CD14-positive monocyte (primary cell): ENCODE results near the gene CAB39L. TPM values are rescaled to one million over a fixed set of nuclear protein-coding genes. Genes with fewer than 3 reads are reported as not detected.

Experiments used
- DNase-seq, 3 donors: peaks; one replicate each; pipeline ENCODE4 v3.0.0-alpha.2; 2011 to 2022
- H2AFZ ChIP-seq: 2 replicates; pipeline ENCODE4 v1.6.0; 2012; ENCODE audit warnings: mild to moderate bottlenecking, low read depth, low read length, inconsistent platforms; ENCODE audit not compliant: insufficient read depth, poor library complexity, severe bottlenecking
- H3K27ac ChIP-seq, 2 donors: 1 replicate in 1 of 2; 2 replicates in 1 of 2; pipeline ENCODE4 v1.5.1; 2012 to 2013; ENCODE audit warnings: low read length in 2 of 2, control low read depth in 1 of 2, inconsistent platforms in 1 of 2, low read depth in 1 of 2, mild to moderate bottlenecking in 1 of 2
- H3K27me3 ChIP-seq, 2 donors: one replicate each; pipeline versions ENCODE4 v1.6.0 to v1.6.1; 2011 to 2013; ENCODE audit warnings: low read length in 2 of 2; ENCODE audit not compliant: control insufficient read depth in 2 of 2, insufficient read depth in 2 of 2
- H3K36me3 ChIP-seq, 2 donors: replicated peaks in 1 of 2; 1 replicate in 1 of 2; 2 replicates in 1 of 2; pipeline versions ENCODE4 v1.5.1 to v1.6.1; 2012 to 2013; ENCODE audit warnings: low read length in 2 of 2, control low read depth in 1 of 2, inconsistent platforms in 1 of 2, mild to moderate bottlenecking in 1 of 2; ENCODE audit not compliant: insufficient read depth in 2 of 2, control insufficient read depth in 1 of 2
- H3K4me1 ChIP-seq, 2 donors: 1 replicate in 1 of 2; 2 replicates in 1 of 2; pipeline versions ENCODE4 v1.5.1 to v1.6.1; 2012 to 2013; ENCODE audit warnings: low read length in 2 of 2, control low read depth in 1 of 2, inconsistent platforms in 1 of 2, mild to moderate bottlenecking in 1 of 2, moderate library complexity in 1 of 2; ENCODE audit not compliant: insufficient read depth in 2 of 2, control insufficient read depth in 1 of 2
- H3K4me2 ChIP-seq: replicated peaks from 2 replicates; pipeline ENCODE3; 2012; ENCODE audit warnings: low read length, moderate library complexity, mild to moderate bottlenecking; ENCODE audit not compliant: poor library complexity, severe bottlenecking; ENCODE audit errors: extremely low read depth
- H3K4me3 ChIP-seq, 3 experiments: fragments of 200-600 bp in 1 of 3; sonication (generic) in 1 of 3; replicated peaks in 1 of 3; 1 replicate in 2 of 3; 2 replicates in 1 of 3; pipeline ENCODE4 v1.5.1; 2011 to 2013; ENCODE audit warnings: low read length in 3 of 3, mild to moderate bottlenecking in 3 of 3, control low read depth in 2 of 3, low read depth in 2 of 3, inconsistent platforms in 1 of 3, moderate library complexity in 1 of 3
- H3K79me2 ChIP-seq: 2 replicates; pipeline ENCODE4 v1.6.0; 2012; ENCODE audit warnings: mild to moderate bottlenecking, control low read depth, inconsistent platforms, low read length, moderate library complexity; ENCODE audit not compliant: insufficient read depth
- H3K9ac ChIP-seq: 2 replicates; pipeline ENCODE4 v1.6.0; 2017; ENCODE audit warnings: low read length, mild to moderate bottlenecking; ENCODE audit not compliant: insufficient read depth, poor library complexity, severe bottlenecking
- H3K9me3 ChIP-seq, 2 donors: replicated peaks in 1 of 2; 1 replicate in 1 of 2; 2 replicates in 1 of 2; pipeline versions ENCODE4 v1.5.1 to v1.6.1; 2012 to 2013; ENCODE audit warnings: low read length in 2 of 2, control low read depth in 1 of 2; ENCODE audit not compliant: control insufficient read depth in 1 of 2, insufficient read depth in 1 of 2
- H4K20me1 ChIP-seq: 2 replicates; pipeline ENCODE4 v1.6.0; 2012; ENCODE audit warnings: mild to moderate bottlenecking, low read length, control low read depth, moderate library complexity; ENCODE audit not compliant: insufficient read depth
- H3K27ac Mint-ChIP-seq, 7 donors: one replicate each; pipeline ENCODE4 v1.8.0; 2020; ENCODE audit warnings: mild to moderate bottlenecking in 7 of 7, mixed read lengths in 7 of 7, moderate library complexity in 6 of 7, inconsistent platforms in 2 of 7
- H3K27me3 Mint-ChIP-seq, 3 donors: one replicate each; pipeline ENCODE4 v1.8.0; 2021 to 2022; ENCODE audit warnings: low read depth in 3 of 3, mild to moderate bottlenecking in 3 of 3, mixed read lengths in 3 of 3, moderate library complexity in 3 of 3, inconsistent platforms in 1 of 3
- H3K36me3 Mint-ChIP-seq, 2 donors: one replicate each; pipeline ENCODE4 v1.8.0; 2020; ENCODE audit warnings: mixed read lengths in 2 of 2, inconsistent platforms in 1 of 2, mild to moderate bottlenecking in 1 of 2
- H3K4me1 Mint-ChIP-seq: one replicate; pipeline ENCODE4 v1.8.0; 2020; ENCODE audit warnings: mild to moderate bottlenecking, mixed read lengths
- H3K4me3 Mint-ChIP-seq, 2 donors: one replicate each; pipeline ENCODE4 v1.8.0; 2020; ENCODE audit warnings: mild to moderate bottlenecking in 2 of 2, mixed read lengths in 2 of 2, moderate library complexity in 1 of 2
- H3K9me3 Mint-ChIP-seq, 7 donors: one replicate each; pipeline ENCODE4 v1.8.0; 2020 to 2022; ENCODE audit warnings: mixed read lengths in 7 of 7, mild to moderate bottlenecking in 6 of 7, moderate library complexity in 6 of 7, inconsistent platforms in 2 of 7
- WGBS: methylation state at CpG from one replicate; pipeline ENCODE4 v1.1.5; 2013; ENCODE audit warnings: missing lambda C conversion rate; ENCODE audit not compliant: insufficient coverage; 5-methylcytosine and 5-hydroxymethylcytosine counted together
- intact Hi-C, 2 donors: fragments of 100-400 bp; cut with micrococcal nuclease; formaldehyde crosslinking; loops; one replicate each; pipeline versions ENCODE4 v1.15.0 to v1.15.1; 2023
- polyA plus RNA-seq, 3 donors: library from polyadenylated mRNA; depleted of rRNA in 1 of 3; unstranded in 2 of 3; stranded (reverse) in 1 of 3; fragments of 300-500 nt in 2 of 3; fragments of >200 nt in 1 of 3; fragmentation: Illumina TruSeq in 2 of 3; gene quantifications; 1 replicate in 2 of 3; 2 replicates in 1 of 3; pipeline ENCODE4 v1.2.3, GENCODE V29; 2012 to 2021
- TF ChIP-seq, protein P1 (sequence below): fragments of 200-600 bp; IDR thresholded peaks from one replicate; pipeline ENCODE4 v1.8.0; 2022; ENCODE audit warnings: antibody characterized with exemption, mild to moderate bottlenecking

CAB39L gene
- polyA plus RNA-seq, 3 donors: 1.9 to 5.1 (median 2.7) TPM

DNA sequence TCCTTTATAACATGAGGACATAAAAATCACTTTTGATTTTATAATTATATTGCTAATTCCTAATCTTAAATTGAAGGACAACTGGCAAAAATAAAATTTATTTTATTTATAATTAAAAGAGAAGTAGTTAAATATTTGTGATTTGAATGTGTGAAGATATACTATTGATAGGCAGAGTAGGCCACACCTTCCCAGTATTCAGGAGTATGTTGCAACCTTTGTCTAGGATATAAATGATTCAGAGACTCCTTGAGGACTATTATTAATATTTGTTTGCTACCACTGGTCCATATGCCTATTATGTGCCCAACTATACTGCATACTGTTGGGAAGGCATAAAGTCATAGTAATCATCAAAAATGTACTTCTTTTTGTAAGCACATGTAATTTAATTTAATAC, 101.9 kb downstream of the CAB39L start:
- H3K36me3 ChIP-seq: no peaks in the 10 kb centered on the region
- no peaks in the 10 kb centered on the region for H3K9me3 ChIP-seq
- no peaks in the 10 kb centered on the region for H4K20me1 ChIP-seq
- no peaks in the 10 kb centered on the region for H3K79me2 ChIP-seq
- Mint-ChIP-seq H3K27me3 (peaks cover 0 to 3% (median 0%) of the 10 kb centered on the region in 3 donors), H3K36me3 (peaks cover 3 to 4% of the 10 kb centered on the region in 2 donors), H3K27ac (no peak overlapping the region), H3K4me3 (no peak overlapping the region), H3K4me1 (no peaks in the 10 kb centered on the region), H3K9me3 (peaks cover 0 to 2% (median 0%) of the 10 kb centered on the region in 7 donors)
- H2AFZ ChIP-seq: no peak overlapping the region
- intact Hi-C loops: no loop called here
- no peak overlapping the region for H3K9ac ChIP-seq
- no peaks in the 10 kb centered on the region for H3K4me1 ChIP-seq
- TF ChIP-seq, protein P1, sequence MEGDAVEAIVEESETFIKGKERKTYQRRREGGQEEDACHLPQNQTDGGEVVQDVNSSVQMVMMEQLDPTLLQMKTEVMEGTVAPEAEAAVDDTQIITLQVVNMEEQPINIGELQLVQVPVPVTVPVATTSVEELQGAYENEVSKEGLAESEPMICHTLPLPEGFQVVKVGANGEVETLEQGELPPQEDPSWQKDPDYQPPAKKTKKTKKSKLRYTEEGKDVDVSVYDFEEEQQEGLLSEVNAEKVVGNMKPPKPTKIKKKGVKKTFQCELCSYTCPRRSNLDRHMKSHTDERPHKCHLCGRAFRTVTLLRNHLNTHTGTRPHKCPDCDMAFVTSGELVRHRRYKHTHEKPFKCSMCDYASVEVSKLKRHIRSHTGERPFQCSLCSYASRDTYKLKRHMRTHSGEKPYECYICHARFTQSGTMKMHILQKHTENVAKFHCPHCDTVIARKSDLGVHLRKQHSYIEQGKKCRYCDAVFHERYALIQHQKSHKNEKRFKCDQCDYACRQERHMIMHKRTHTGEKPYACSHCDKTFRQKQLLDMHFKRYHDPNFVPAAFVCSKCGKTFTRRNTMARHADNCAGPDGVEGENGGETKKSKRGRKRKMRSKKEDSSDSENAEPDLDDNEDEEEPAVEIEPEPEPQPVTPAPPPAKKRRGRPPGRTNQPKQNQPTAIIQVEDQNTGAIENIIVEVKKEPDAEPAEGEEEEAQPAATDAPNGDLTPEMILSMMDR: no peak
- no peak overlapping the region for H3K4me2 ChIP-seq
- H3K27me3 ChIP-seq: no peaks in the 10 kb centered on the region
- no peak for DNase-seq
- H3K4me3 ChIP-seq: no peak overlapping the region
- no peak overlapping the region for H3K27ac ChIP-seq

GRCh38 chr13:49341517-49341916, 102.3 kb downstream of the CAB39L start:
- Mint-ChIP-seq H3K27ac (no peak overlapping the region), H3K9me3 (peaks cover 0 to 2% (median 0%) of the 10 kb centered on the region in 7 donors), H3K4me1 (no peaks in the 10 kb centered on the region), H3K36me3 (peaks cover 3 to 4% of the 10 kb centered on the region in 2 donors), H3K4me3 (no peak overlapping the region), H3K27me3 (peaks cover 0 to 3% (median 0%) of the 10 kb centered on the region in 3 donors)
- no peaks in the 10 kb centered on the region for H3K4me1 ChIP-seq
- H3K9me3 ChIP-seq: no peaks in the 10 kb centered on the region
- H2AFZ ChIP-seq: no peak overlapping the region
- no peaks in the 10 kb centered on the region for H3K36me3 ChIP-seq
- TF ChIP-seq, protein P1: no peak
- no peak overlapping the region for H3K4me2 ChIP-seq
- H3K4me3 ChIP-seq: no peak overlapping the region
- no peaks in the 10 kb centered on the region for H3K79me2 ChIP-seq
- no peaks in the 10 kb centered on the region for H4K20me1 ChIP-seq
- WGBS: no CpG with 5 or more reads among the region's 3 CpGs
- H3K27me3 ChIP-seq: no peaks in the 10 kb centered on the region
- no peak for DNase-seq
- intact Hi-C loops: no loop called here
- H3K27ac ChIP-seq: no peak overlapping the region
- no peak overlapping the region for H3K9ac ChIP-seq
